ENCODE results near the gene RAB11FIP5. TPM values are rescaled to one million over a fixed set of nuclear protein-coding genes. Genes with fewer than 3 reads are reported as not detected.

The RAB11FIP5 gene
- total and polyA plus RNA-seq, 9 of the 15 experiments (the other 6 are each of a cell fraction or from before 2014, with no cell fraction given) = 1.7 to 14.4 (median 6.4) TPM

DNA sequence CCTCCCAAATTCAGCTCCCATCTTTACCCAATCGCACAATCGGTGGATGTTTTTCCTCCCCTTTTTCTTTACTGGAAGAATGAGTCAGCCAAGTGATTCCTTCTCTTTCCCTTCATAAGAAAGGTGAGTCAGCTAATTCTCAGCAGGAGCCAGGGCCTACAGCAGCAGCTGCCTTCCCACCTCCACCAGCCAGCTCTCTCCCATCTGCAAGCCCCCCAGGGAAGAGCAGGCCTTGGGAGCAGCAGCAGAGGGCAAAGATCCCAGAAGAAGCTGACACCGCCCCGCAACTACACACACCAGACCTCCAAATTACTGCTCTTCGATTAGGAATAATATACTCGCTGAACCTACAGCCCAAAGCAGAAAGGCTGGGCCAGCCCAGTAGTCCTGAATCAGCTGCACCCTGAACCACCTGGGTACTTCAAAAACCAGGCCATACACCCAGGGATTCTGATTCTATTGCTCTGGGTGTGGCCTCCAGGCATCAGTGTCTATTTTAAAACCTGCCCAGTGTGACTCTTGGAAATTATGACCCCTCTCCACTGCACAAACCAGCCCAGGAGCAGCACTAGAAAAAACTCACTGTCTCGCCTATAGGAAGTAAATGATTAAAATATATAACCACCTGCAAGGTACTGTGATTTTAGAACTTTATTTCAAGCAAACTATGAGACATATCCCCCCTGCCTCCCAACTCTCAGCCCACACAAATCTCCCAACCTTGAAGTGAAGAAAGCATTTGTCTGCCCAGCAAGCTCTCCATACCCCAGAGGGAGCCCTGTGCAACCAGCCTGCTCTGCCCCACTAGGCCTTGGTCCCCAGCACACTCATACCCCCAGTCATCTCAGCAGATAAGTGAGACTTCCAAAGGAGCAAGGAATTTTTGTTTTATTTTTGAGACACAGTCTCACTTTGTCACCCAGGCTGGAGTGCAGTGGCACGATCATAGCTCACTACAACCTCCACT is 48.6 kb downstream of the RAB11FIP5 start (continued):
- TF ChIP-seq DMBX1 (CRISPR knock-in tag; IDR thresholded peaks at IDR 0.05; ENCODE audit: borderline replicate concordance) = no peak
- no peak for TF ChIP-seq ZNF695 (CRISPR knock-in tag; IDR thresholded peaks at IDR 0.05)
- no peak for TF ChIP-seq SOX6 (IDR thresholded peaks at IDR 0.05)
- peak; percentile 96 for TF ChIP-seq BACH1 (tag; IDR thresholded peaks at IDR 0.05)
- TF ChIP-seq RBM22 (IDR thresholded peaks at IDR 0.05; ENCODE audit: low read depth, low read length, poor library complexity, severe bottlenecking) = no peak
- no peak for TF ChIP-seq ZBTB1 (CRISPR knock-in tag; IDR thresholded peaks at IDR 0.05; ENCODE audit: borderline replicate concordance, low read depth)
- no peak for TF ChIP-seq ZNF561 (CRISPR knock-in tag; conservative IDR thresholded peaks at IDR 0.05)
- no peak for TF ChIP-seq NCOR1 (IDR thresholded peaks at IDR 0.05)
- TF ChIP-seq MYNN (IDR thresholded peaks at IDR 0.05) = no peak
- TF ChIP-seq MYNN (CRISPR knock-in tag; IDR thresholded peaks at IDR 0.05) = no peak
- TF ChIP-seq, protein P1, sequence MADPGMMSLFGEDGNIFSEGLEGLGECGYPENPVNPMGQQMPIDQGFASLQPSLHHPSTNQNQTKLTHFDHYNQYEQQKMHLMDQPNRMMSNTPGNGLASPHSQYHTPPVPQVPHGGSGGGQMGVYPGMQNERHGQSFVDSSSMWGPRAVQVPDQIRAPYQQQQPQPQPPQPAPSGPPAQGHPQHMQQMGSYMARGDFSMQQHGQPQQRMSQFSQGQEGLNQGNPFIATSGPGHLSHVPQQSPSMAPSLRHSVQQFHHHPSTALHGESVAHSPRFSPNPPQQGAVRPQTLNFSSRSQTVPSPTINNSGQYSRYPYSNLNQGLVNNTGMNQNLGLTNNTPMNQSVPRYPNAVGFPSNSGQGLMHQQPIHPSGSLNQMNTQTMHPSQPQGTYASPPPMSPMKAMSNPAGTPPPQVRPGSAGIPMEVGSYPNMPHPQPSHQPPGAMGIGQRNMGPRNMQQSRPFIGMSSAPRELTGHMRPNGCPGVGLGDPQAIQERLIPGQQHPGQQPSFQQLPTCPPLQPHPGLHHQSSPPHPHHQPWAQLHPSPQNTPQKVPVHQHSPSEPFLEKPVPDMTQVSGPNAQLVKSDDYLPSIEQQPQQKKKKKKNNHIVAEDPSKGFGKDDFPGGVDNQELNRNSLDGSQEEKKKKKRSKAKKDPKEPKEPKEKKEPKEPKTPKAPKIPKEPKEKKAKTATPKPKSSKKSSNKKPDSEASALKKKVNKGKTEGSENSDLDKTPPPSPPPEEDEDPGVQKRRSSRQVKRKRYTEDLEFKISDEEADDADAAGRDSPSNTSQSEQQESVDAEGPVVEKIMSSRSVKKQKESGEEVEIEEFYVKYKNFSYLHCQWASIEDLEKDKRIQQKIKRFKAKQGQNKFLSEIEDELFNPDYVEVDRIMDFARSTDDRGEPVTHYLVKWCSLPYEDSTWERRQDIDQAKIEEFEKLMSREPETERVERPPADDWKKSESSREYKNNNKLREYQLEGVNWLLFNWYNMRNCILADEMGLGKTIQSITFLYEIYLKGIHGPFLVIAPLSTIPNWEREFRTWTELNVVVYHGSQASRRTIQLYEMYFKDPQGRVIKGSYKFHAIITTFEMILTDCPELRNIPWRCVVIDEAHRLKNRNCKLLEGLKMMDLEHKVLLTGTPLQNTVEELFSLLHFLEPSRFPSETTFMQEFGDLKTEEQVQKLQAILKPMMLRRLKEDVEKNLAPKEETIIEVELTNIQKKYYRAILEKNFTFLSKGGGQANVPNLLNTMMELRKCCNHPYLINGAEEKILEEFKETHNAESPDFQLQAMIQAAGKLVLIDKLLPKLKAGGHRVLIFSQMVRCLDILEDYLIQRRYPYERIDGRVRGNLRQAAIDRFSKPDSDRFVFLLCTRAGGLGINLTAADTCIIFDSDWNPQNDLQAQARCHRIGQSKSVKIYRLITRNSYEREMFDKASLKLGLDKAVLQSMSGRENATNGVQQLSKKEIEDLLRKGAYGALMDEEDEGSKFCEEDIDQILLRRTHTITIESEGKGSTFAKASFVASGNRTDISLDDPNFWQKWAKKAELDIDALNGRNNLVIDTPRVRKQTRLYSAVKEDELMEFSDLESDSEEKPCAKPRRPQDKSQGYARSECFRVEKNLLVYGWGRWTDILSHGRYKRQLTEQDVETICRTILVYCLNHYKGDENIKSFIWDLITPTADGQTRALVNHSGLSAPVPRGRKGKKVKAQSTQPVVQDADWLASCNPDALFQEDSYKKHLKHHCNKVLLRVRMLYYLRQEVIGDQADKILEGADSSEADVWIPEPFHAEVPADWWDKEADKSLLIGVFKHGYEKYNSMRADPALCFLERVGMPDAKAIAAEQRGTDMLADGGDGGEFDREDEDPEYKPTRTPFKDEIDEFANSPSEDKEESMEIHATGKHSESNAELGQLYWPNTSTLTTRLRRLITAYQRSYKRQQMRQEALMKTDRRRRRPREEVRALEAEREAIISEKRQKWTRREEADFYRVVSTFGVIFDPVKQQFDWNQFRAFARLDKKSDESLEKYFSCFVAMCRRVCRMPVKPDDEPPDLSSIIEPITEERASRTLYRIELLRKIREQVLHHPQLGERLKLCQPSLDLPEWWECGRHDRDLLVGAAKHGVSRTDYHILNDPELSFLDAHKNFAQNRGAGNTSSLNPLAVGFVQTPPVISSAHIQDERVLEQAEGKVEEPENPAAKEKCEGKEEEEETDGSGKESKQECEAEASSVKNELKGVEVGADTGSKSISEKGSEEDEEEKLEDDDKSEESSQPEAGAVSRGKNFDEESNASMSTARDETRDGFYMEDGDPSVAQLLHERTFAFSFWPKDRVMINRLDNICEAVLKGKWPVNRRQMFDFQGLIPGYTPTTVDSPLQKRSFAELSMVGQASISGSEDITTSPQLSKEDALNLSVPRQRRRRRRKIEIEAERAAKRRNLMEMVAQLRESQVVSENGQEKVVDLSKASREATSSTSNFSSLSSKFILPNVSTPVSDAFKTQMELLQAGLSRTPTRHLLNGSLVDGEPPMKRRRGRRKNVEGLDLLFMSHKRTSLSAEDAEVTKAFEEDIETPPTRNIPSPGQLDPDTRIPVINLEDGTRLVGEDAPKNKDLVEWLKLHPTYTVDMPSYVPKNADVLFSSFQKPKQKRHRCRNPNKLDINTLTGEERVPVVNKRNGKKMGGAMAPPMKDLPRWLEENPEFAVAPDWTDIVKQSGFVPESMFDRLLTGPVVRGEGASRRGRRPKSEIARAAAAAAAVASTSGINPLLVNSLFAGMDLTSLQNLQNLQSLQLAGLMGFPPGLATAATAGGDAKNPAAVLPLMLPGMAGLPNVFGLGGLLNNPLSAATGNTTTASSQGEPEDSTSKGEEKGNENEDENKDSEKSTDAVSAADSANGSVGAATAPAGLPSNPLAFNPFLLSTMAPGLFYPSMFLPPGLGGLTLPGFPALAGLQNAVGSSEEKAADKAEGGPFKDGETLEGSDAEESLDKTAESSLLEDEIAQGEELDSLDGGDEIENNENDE (IDR thresholded peaks at IDR 0.05; ENCODE audit: low read depth, low read length) = no peak
- TF ChIP-seq JUNB (CRISPR knock-in tag; conservative IDR thresholded peaks at IDR 0.05) = peak; percentile 78
- TF ChIP-seq ZC3H4 (CRISPR knock-in tag; IDR thresholded peaks at IDR 0.05; ENCODE audit: borderline replicate concordance) = no peak
- TF ChIP-seq, protein P2, sequence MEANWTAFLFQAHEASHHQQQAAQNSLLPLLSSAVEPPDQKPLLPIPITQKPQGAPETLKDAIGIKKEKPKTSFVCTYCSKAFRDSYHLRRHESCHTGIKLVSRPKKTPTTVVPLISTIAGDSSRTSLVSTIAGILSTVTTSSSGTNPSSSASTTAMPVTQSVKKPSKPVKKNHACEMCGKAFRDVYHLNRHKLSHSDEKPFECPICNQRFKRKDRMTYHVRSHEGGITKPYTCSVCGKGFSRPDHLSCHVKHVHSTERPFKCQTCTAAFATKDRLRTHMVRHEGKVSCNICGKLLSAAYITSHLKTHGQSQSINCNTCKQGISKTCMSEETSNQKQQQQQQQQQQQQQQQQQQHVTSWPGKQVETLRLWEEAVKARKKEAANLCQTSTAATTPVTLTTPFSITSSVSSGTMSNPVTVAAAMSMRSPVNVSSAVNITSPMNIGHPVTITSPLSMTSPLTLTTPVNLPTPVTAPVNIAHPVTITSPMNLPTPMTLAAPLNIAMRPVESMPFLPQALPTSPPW (CRISPR knock-in tag; IDR thresholded peaks at IDR 0.05) = no peak
- no peak for TF ChIP-seq ZNF76 (CRISPR knock-in tag; IDR thresholded peaks at IDR 0.05; ENCODE audit: borderline replicate concordance)
- TF ChIP-seq BRD4 (IDR thresholded peaks at IDR 0.05) = no peak
